Heart left ventricle (tissue), 16 donors: Measurements from ENCODE around the gene MSMP. TPM values are rescaled to one million over a fixed set of nuclear protein-coding genes. Genes with fewer than 3 reads are reported as not detected.

Experiments
- ATAC-seq, 4 donors: fragments of 200-7000 bp; cut with Tn5 transposase; one replicate each; pipeline ENCODE4 v1.9.1; 2020 to 2022; ENCODE audit warnings: moderate library complexity in 4 of 4, mild to moderate bottlenecking in 3 of 4, moderate number of reproducible peaks in 1 of 4
- DNase-seq, 5 donors: peaks; one replicate each; pipeline ENCODE4 v3.0.0-alpha.2; 2020
- H3K27ac ChIP-seq, 12 donors: fragments of 200-600 bp; sonication (generic) in 4 of 12; one replicate each; pipeline versions ENCODE4 v1.5.0 to v1.8.0; 2016 to 2022; ENCODE audit warnings: mild to moderate bottlenecking in 2 of 12
- H3K27me3 ChIP-seq, 9 donors: fragments of 200-600 bp; sonication (generic) in 2 of 9; one replicate each; pipeline versions ENCODE4 v1.5.1 to v1.8.0; 2016 to 2022; ENCODE audit warnings: mild to moderate bottlenecking in 3 of 9
- H3K36me3 ChIP-seq, 9 donors: fragments of 200-600 bp; sonication (generic) in 2 of 9; one replicate each; pipeline versions ENCODE4 v1.5.0 to v1.8.0; 2018 to 2022; ENCODE audit warnings: mild to moderate bottlenecking in 2 of 9
- H3K4me1 ChIP-seq, 12 donors: fragments of 200-600 bp; sonication (generic) in 4 of 12; one replicate each; pipeline versions ENCODE4 v1.5.0 to v1.8.0; 2016 to 2022; ENCODE audit warnings: mild to moderate bottlenecking in 3 of 12
- H3K4me3 ChIP-seq, 12 donors: fragments of 200-600 bp; sonication (generic) in 4 of 12; one replicate each; pipeline versions ENCODE4 v1.5.0 to v1.8.0; 2017 to 2022; ENCODE audit warnings: mild to moderate bottlenecking in 9 of 12, moderate library complexity in 4 of 12
- H3K9me3 ChIP-seq, 12 donors: fragments of 200-600 bp; sonication (generic) in 4 of 12; one replicate each; pipeline versions ENCODE4 v1.5.0 to v1.8.0; 2016 to 2022; ENCODE audit warnings: mild to moderate bottlenecking in 1 of 12
- POLR2A ChIP-seq, 2 donors: fragments of 450-650 bp; IDR thresholded peaks; one replicate each; pipeline ENCODE4 v1.6.1; 2017; ENCODE audit warnings: antibody characterized with exemption in 2 of 2, mild to moderate bottlenecking in 2 of 2, moderate library complexity in 2 of 2
- WGBS, 4 donors: extraction: QIAGEN DNeasy Blood & Tissue Kit in 2 of 4; methylation state at CpG; one replicate each; pipeline versions ENCODE4 v1.1.5 to v1.1.7; 2013 to 2018; 5-methylcytosine and 5-hydroxymethylcytosine counted together
- intact Hi-C, 10 donors: fragments of 100-400 bp; cut with DNase I; formaldehyde crosslinking; loops; one replicate each; pipeline versions ENCODE4 v1.11.1 to v1.14.2; 2022
- polyA plus RNA-seq, 2 donors: library from polyadenylated mRNA; stranded (reverse); fragments of 200-250 nt; gene quantifications; one replicate each; pipeline ENCODE4 v1.2.3, GENCODE V29; 2013
- total RNA-seq, 9 donors: library from RNA; depleted of rRNA in 2 of 9; stranded (reverse); fragments of >200 nt in 2 of 9; fragmentation: NEBNext Ultra II Directional in 3 of 9; extraction: Animal tissue kit (Norgen Biotek cat#: 25700) in 3 of 9; gene quantifications; one replicate each; pipeline versions ENCODE4 v1.1.0 to v1.2.4, GENCODE V29; 2016 to 2023
- TF ChIP-seq, protein P1 (sequence below), 12 donors: fragments of 200-600 bp; sonication (generic) in 4 of 12; IDR thresholded peaks; one replicate each; pipeline versions ENCODE4 v1.5.0 to v1.8.0; 2018 to 2022; ENCODE audit warnings: antibody characterized with exemption in 12 of 12, mild to moderate bottlenecking in 5 of 12
- donor health status: ischemic (EF 13 %, LVEDD 7.1; RV severe dilation, severe dysfunction).
- donor health status: healthy with polysubstance abuse.
- donor health status: DM: no; HTN: yes; CAD: no.
- donor health status: DM: no; HTN: no; CAD: no.
- donor health status: ischemic (EF 25% LVEDD 6.9; RV normal size, moderate dysfunction).
- donor health status: ischemic (EF 25% LVEDD 5.7; RV mildly dilated, moderate dysfunction).
- donor health status: healthy.
- donor health status: DM: yes; HTN: yes; CAD: no.
- donor health status: ischemic (EF 35%, LVEDD 5.7; RV mildly dilated, moderate dysfunction).
- donor health status: nonischemic (EF 11% LVEDD 7.7; RV severe dilation, severe dysfunction).
- donor health status: DM: yes; HTN: yes; CAD: no.
- donor health status: PGD.
- donor health status: ischemic (EF 29% LVEDD 5.4; RV normal size, mild dysfunction).
- donor health status: nonischemic (EF 23%, LVEDD 6.1; RV moderate dilation, normal function).

Gene MSMP
- total and polyA plus RNA-seq, 11 donors, result 0.26 TPM; not detected in 10

DNA sequence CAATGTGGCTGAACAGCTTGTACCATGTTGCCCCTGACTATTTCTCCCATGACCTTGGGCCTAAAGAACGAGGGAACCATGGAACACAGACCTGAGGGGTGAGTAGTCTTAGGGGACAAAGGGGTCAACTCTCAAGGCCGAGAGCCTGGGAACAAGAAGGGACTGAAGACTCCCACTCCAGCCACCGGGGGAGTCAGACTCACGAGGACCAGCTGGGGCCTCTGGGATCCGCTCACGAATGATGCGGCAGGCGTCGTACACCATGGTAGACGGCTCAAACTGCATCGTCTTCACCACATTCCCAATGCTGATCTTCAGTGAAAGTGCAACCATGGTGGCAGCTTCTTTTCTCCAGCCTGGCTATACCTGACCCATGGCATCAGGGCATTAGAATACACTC is 28.7 kb downstream of the MSMP start:
- H3K27me3 ChIP-seq, result no peaks in the 10 kb centered on the region
- H3K4me1 ChIP-seq, result peaks cover 6 to 50% (median 42%) of the 10 kb centered on the region in 12 donors
- H3K27ac ChIP-seq, result peak overlapping the region in 1 of 12 donors; percentile 98
- TF ChIP-seq, protein P1, sequence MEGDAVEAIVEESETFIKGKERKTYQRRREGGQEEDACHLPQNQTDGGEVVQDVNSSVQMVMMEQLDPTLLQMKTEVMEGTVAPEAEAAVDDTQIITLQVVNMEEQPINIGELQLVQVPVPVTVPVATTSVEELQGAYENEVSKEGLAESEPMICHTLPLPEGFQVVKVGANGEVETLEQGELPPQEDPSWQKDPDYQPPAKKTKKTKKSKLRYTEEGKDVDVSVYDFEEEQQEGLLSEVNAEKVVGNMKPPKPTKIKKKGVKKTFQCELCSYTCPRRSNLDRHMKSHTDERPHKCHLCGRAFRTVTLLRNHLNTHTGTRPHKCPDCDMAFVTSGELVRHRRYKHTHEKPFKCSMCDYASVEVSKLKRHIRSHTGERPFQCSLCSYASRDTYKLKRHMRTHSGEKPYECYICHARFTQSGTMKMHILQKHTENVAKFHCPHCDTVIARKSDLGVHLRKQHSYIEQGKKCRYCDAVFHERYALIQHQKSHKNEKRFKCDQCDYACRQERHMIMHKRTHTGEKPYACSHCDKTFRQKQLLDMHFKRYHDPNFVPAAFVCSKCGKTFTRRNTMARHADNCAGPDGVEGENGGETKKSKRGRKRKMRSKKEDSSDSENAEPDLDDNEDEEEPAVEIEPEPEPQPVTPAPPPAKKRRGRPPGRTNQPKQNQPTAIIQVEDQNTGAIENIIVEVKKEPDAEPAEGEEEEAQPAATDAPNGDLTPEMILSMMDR (IDR thresholded peaks at IDR 0.05), result no peak
- no peak for TF ChIP-seq POLR2A (IDR thresholded peaks at IDR 0.05)
- no peaks in the 10 kb centered on the region for H3K9me3 ChIP-seq
- 90 to 94% (median 92%) methylated on average over 11 of the region's 11 CpGs for WGBS, 4 donors
- ATAC-seq, result no peak
- H3K4me3 ChIP-seq, result no peak overlapping the region
- DNase-seq, result peak in 1 of 5 donors; percentile 20
- peaks cover 0 to 63% (median 60%) of the 10 kb centered on the region in 9 donors for H3K36me3 ChIP-seq
- intact Hi-C loops, result loop anchor here in 9 of 10 donors (5.0 kb wide), 5 partner anchors 33 to 78 kb away; partner anchors contain the start of genes TPM2 (in 2 of the 9) and ARHGEF39 (in 1 of the 9)

DNA sequence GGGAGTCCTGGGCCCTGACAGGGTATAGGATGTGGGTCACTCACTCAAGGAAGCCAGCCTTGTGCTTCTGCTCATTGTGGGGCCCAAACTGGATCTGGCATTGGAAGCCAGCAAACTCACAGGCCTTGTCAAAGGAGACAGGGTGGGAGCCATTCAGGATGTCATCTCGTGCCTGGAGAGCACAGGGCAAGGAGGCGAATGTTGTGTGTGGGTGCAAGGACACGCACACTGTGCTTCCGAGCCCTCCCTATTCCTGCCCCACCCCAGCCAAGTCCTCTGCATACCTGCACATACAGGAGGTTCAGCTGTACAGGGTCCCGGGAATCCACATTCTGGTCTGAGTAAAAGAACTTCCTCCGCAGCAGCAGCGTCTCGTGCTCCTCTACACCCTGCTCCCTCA is 30.2 kb downstream of the MSMP start:
- Histone ChIP-seq H3K27me3 (no peaks in the 10 kb centered on the region), H3K27ac (no peak overlapping the region), H3K9me3 (no peaks in the 10 kb centered on the region), H3K4me3 (no peak overlapping the region), H3K4me1 (peaks cover 0 to 36% (median 28%) of the 10 kb centered on the region in 12 donors), H3K36me3 (peaks cover 0 to 77% (median 75%) of the 10 kb centered on the region in 9 donors)
- TF ChIP-seq, protein P1 (IDR thresholded peaks at IDR 0.05), result no peak
- intact Hi-C loops, result no loop called here
- peak in 1 of 5 donors; percentile 3 for DNase-seq
- WGBS, 4 donors, result 92 to 95% (median 93%) methylated on average over 8 of the region's 8 CpGs
- no peak for ATAC-seq

DNA sequence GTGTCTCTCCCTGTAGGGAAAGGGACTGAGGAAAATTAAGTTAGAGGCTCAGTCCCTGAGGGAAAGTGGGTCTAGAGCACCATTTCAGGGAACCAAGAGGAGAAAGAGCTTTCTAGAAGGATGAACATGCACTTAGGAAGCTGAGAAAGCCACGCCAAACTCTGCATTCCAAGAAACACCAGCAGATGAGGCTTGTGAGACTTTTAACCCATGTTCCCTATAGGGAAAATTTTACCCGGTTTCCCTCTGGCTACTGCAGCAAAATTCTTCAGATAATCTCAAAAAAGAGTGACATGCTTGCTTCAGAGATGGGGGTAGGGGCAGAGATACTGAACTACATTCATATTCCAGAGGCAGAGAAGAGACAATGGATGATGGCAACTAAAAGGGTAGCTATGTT is 30.6 kb downstream of the MSMP start:
- Histone ChIP-seq H3K36me3 (peaks cover 0 to 82% (median 80%) of the 10 kb centered on the region in 9 donors), H3K27ac (no peak overlapping the region), H3K4me1 (peaks cover 0 to 31% (median 23%) of the 10 kb centered on the region in 12 donors), H3K4me3 (no peak overlapping the region), H3K27me3 (no peaks in the 10 kb centered on the region), H3K9me3 (no peaks in the 10 kb centered on the region)
- intact Hi-C loops, result no loop called here
- TF ChIP-seq, protein P1 (IDR thresholded peaks at IDR 0.05), result no peak
- TF ChIP-seq POLR2A (IDR thresholded peaks at IDR 0.05), result no peak
- no peak for DNase-seq
- ATAC-seq, result no peak
- WGBS, 4 donors, result 80 to 96% (median 93%) methylated on average over 2 of the region's 2 CpGs

DNA sequence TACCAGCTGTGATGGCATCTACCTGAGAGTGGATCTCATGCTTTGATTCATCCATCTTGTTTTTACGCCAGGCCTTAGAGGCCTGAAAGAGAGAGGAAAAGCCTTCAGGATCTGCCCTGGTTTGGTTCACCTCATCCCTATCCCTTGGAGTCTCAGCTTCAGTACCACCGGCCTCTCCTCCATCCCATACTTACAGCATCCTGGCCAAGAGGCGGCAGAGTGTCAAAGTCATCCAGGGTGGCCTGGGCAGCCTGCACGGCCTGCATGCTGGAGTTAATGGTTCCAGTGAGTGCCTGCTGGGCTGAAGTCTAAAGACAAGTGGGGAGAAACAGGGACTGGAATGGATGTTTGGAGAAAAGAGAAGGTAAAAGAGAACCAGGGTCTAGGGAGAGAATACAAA is 34.5 kb downstream of the MSMP start:
- no peak for ATAC-seq
- TF ChIP-seq, protein P1 (IDR thresholded peaks at IDR 0.05), result no peak
- TF ChIP-seq POLR2A (IDR thresholded peaks at IDR 0.05), result no peak
- Histone ChIP-seq H3K9me3 (no peaks in the 10 kb centered on the region), H3K4me3 (no peak overlapping the region), H3K27ac (no peak overlapping the region), H3K36me3 (peaks cover 16 to 100% (median 100%) of the 10 kb centered on the region in 9 donors), H3K27me3 (no peaks in the 10 kb centered on the region), H3K4me1 (no peaks in the 10 kb centered on the region)
- DNase-seq, result no peak
- intact Hi-C loops, result no loop called here
- 90 to 99% (median 95%) methylated on average over 4 of the region's 4 CpGs for WGBS, 4 donors
